Activated naive CD8-positive, alpha-beta T cell treated with anti-CD3 and anti-CD28 coated beads, Interleukin-2, amount 10 ng/mL, durations not matched to agents 7 days and 5 days (primary cell): ENCODE measurements around the gene ABHD6. TPM values are rescaled to one million over a fixed set of nuclear protein-coding genes. Genes with fewer than 3 reads are reported as not detected.

Source experiments
- ATAC-seq: fragments of 150-1000 bp; cut with Tn5 transposase; one replicate; pipeline ENCODE4 v1.10.0; 2021; ENCODE audit warnings: low read depth, moderate library complexity
- POLR2A ChIA-PET: fragments of 350-600 bp; sonication (Branson Sonifier 250); formaldehyde crosslinking; loops from one replicate; lab custom pipeline; 2021; ENCODE audit warnings: antibody characterized with exemption; lab: Charles Lee
- DNase-seq: peaks from one replicate; pipeline ENCODE4 v3.0.0; 2021
- H3K27ac Mint-ChIP-seq: one replicate; pipeline ENCODE4 v1.8.0; 2022; ENCODE audit warnings: mild to moderate bottlenecking, mixed read lengths
- H3K27me3 Mint-ChIP-seq: one replicate; pipeline ENCODE4 v1.8.0; 2022; ENCODE audit warnings: mild to moderate bottlenecking, moderate library complexity, mixed read lengths
- H3K36me3 Mint-ChIP-seq: one replicate; pipeline ENCODE4 v1.8.0; 2021; ENCODE audit warnings: mild to moderate bottlenecking, mixed read lengths
- H3K4me1 Mint-ChIP-seq: one replicate; pipeline ENCODE4 v1.8.0; 2021; ENCODE audit warnings: mixed read lengths
- H3K4me3 Mint-ChIP-seq: one replicate; pipeline ENCODE4 v1.8.0; 2022; ENCODE audit warnings: mild to moderate bottlenecking, moderate library complexity, mixed read lengths
- H3K9me3 Mint-ChIP-seq: one replicate; pipeline ENCODE4 v1.8.0; 2021; ENCODE audit warnings: mixed read lengths
- total RNA-seq, 2 experiments: library from RNA; stranded (reverse); gene quantifications; one replicate each; pipeline ENCODE4 v1.2.3, GENCODE V29; 2021

The ABHD6 gene
- total RNA-seq, 2 experiments from 2014 or later, result 4.4 to 5.3 TPM

- peak within 1 kb of the TSS; percentile 100 for H3K27ac Mint-ChIP-seq
- peak; percentile 99 for DNase-seq
- H3K36me3 Mint-ChIP-seq, result peaks cover 8% of the 10 kb centered on the region
- peak within 1 kb of the TSS; percentile 97 for H3K4me3 Mint-ChIP-seq
- H3K9me3 Mint-ChIP-seq, result no peaks in the 10 kb centered on the region
- POLR2A ChIA-PET, result interaction anchor here (0.6 to 1.8 kb wide), 17 partner anchors 10 to 550 kb away, joined by 3 to 13 read pairs (median 4); partner anchors contain the start of genes ABHD6, KCTD6, PDHB and PXK
- H3K4me1 Mint-ChIP-seq, result peaks cover 22% of the 10 kb centered on the region
- peaks cover 18% of the 10 kb centered on the region for H3K27me3 Mint-ChIP-seq
- peak; percentile 89 for ATAC-seq
Observed at GRCh38 chr3:58305882-58306711, 68.5 kb downstream of the ABHD6 start, which contains the start of the genes HTD2 and RPP14. Gene HTD2 (plus strand): TSS chr3:58306520. CDS start chr3:58317614, 11,094 bp downstream. Gene RPP14 (plus strand): TSS chr3:58306245. CDS start chr3:58310330, 4,085 bp downstream.

- ATAC-seq (no peak), DNase-seq (no peak)
- peak overlapping the region; percentile 100 for H3K27ac Mint-ChIP-seq
- peak overlapping the region; percentile 97 for H3K4me3 Mint-ChIP-seq
- H3K9me3 Mint-ChIP-seq, result no peaks in the 10 kb centered on the region
- peaks cover 17% of the 10 kb centered on the region for H3K36me3 Mint-ChIP-seq
- peaks cover 8% of the 10 kb centered on the region for H3K27me3 Mint-ChIP-seq
- POLR2A ChIA-PET, result interaction anchor here (0.7 to 1.7 kb wide), 3 partner anchors 80 to 323 kb away, joined by 3 to 12 read pairs (median 4); partner anchors contain the start of gene PDHB
- peaks cover 22% of the 10 kb centered on the region for H3K4me1 Mint-ChIP-seq
Observed at GRCh38 chr3:58307639-58308215, 70.1 kb downstream of the ABHD6 start.

- Mint-ChIP-seq H3K27me3 (peaks cover 2% of the 10 kb centered on the region), H3K4me3 (peak overlapping the region; percentile 17), H3K36me3 (peaks cover 19% of the 10 kb centered on the region), H3K9me3 (no peaks in the 10 kb centered on the region), H3K4me1 (peaks cover 22% of the 10 kb centered on the region), H3K27ac (peak overlapping the region; percentile 100)
- ATAC-seq (no peak), DNase-seq (no peak)
- POLR2A ChIA-PET, result interaction anchor here (1.1 kb wide), 1 partner anchor 322 kb away, joined by 3 read pairs; no protein-coding TSS in a partner anchor
Observed at GRCh38 chr3:58308728-58309127, 71.1 kb downstream of the ABHD6 start.

- H3K9me3 Mint-ChIP-seq, result no peaks in the 10 kb centered on the region
- no peaks in the 10 kb centered on the region for H3K27me3 Mint-ChIP-seq
- no peak overlapping the region for H3K27ac Mint-ChIP-seq
- H3K4me3 Mint-ChIP-seq, result no peak overlapping the region
- H3K4me1 Mint-ChIP-seq, result peaks cover 6% of the 10 kb centered on the region
- peaks cover 17% of the 10 kb centered on the region for H3K36me3 Mint-ChIP-seq
- POLR2A ChIA-PET, result no interaction called here
- ATAC-seq (no peak), DNase-seq (no peak)
Observed at GRCh38 chr3:58317811-58318210, 80.2 kb downstream of the ABHD6 start.

GRCh38 chr3:58321791-58322190, 84.2 kb downstream of the ABHD6 start:
- H3K4me3 Mint-ChIP-seq, result no peak overlapping the region

GRCh38 chr3:58322793-58323192, 85.2 kb downstream of the ABHD6 start:
- no peaks in the 10 kb centered on the region for H3K9me3 Mint-ChIP-seq
- POLR2A ChIA-PET, result interaction anchor here (0.6 to 0.9 kb wide), 2 partner anchors 16 to 70 kb away, joined by 3 read pairs; partner anchors contain the start of genes HTD2 and RPP14
- H3K36me3 Mint-ChIP-seq, result peaks cover 10% of the 10 kb centered on the region
- H3K4me3 Mint-ChIP-seq, result no peak overlapping the region
- ATAC-seq (no peak), DNase-seq (no peak)
- no peaks in the 10 kb centered on the region for H3K27me3 Mint-ChIP-seq
- H3K27ac Mint-ChIP-seq, result no peak overlapping the region
- H3K4me1 Mint-ChIP-seq, result peaks cover 23% of the 10 kb centered on the region

More at GRCh38 chr3:58321791-58322190, 84.2 kb downstream of the ABHD6 start:
- Mint-ChIP-seq H3K36me3 (peaks cover 11% of the 10 kb centered on the region), H3K27ac (no peak overlapping the region), H3K27me3 (no peaks in the 10 kb centered on the region), H3K9me3 (no peaks in the 10 kb centered on the region), H3K4me1 (peaks cover 23% of the 10 kb centered on the region)
- no peak for DNase-seq
- ATAC-seq, result no peak
- POLR2A ChIA-PET, result interaction anchor here (0.9 kb wide), 1 partner anchor 15 kb away, joined by 3 read pairs; the partner anchor contains the start of genes HTD2 and RPP14

GRCh38 chr3:58323529-58324390, 86.2 kb downstream of the ABHD6 start:
- no peak for DNase-seq
- no peaks in the 10 kb centered on the region for H3K9me3 Mint-ChIP-seq
- POLR2A ChIA-PET, result interaction anchor here (0.6 to 3.0 kb wide), 2 partner anchors 10 to 69 kb away, joined by 3 to 12 read pairs; partner anchors contain the start of gene PXK
- peak overlapping the region; percentile 50 for H3K27ac Mint-ChIP-seq
- ATAC-seq, result no peak
- H3K4me3 Mint-ChIP-seq, result no peak overlapping the region
- H3K27me3 Mint-ChIP-seq, result no peaks in the 10 kb centered on the region
- H3K36me3 Mint-ChIP-seq, result peaks cover 8% of the 10 kb centered on the region
- peaks cover 23% of the 10 kb centered on the region for H3K4me1 Mint-ChIP-seq

GRCh38 chr3:58324391-58325390, 87.1 kb downstream of the ABHD6 start:
- peaks cover 22% of the 10 kb centered on the region for H3K4me1 Mint-ChIP-seq
- H3K36me3 Mint-ChIP-seq, result peaks cover 8% of the 10 kb centered on the region
- POLR2A ChIA-PET, result interaction anchor here (0.9 to 3.0 kb wide), 4 partner anchors 8 to 18 kb away, joined by 3 to 12 read pairs (median 4); partner anchors contain the start of gene PXK
- no peaks in the 10 kb centered on the region for H3K9me3 Mint-ChIP-seq
- peak overlapping the region; percentile 45 for H3K4me3 Mint-ChIP-seq
- DNase-seq, result no peak
- no peaks in the 10 kb centered on the region for H3K27me3 Mint-ChIP-seq
- peak; percentile 57 for ATAC-seq
- peak overlapping the region; percentile 80 for H3K27ac Mint-ChIP-seq

- Mint-ChIP-seq H3K27me3 (no peaks in the 10 kb centered on the region), H3K4me1 (peaks cover 22% of the 10 kb centered on the region), H3K27ac (peak overlapping the region; percentile 80), H3K9me3 (no peaks in the 10 kb centered on the region), H3K4me3 (peak overlapping the region; percentile 25), H3K36me3 (peaks cover 6% of the 10 kb centered on the region)
- no peak for DNase-seq
- POLR2A ChIA-PET, result interaction anchor here (0.7 to 3.0 kb wide), 5 partner anchors 8 to 19 kb away, joined by 3 to 12 read pairs (median 3); partner anchors contain the start of genes HTD2, PXK and RPP14
- no peak for ATAC-seq
Observed at GRCh38 chr3:58325525-58325992, 88.0 kb downstream of the ABHD6 start.

- no peaks in the 10 kb centered on the region for H3K27me3 Mint-ChIP-seq
- peak overlapping the region; percentile 61 for H3K27ac Mint-ChIP-seq
- no peak for ATAC-seq
- POLR2A ChIA-PET, result interaction anchor here (3.0 kb wide), 1 partner anchor 8 kb away, joined by 12 read pairs; the partner anchor contains the start of gene PXK
- no peaks in the 10 kb centered on the region for H3K9me3 Mint-ChIP-seq
- DNase-seq, result no peak
- no peak overlapping the region for H3K4me3 Mint-ChIP-seq
- H3K36me3 Mint-ChIP-seq, result peaks cover 5% of the 10 kb centered on the region
- H3K4me1 Mint-ChIP-seq, result peaks cover 26% of the 10 kb centered on the region
Observed at GRCh38 chr3:58326267-58326900, 88.8 kb downstream of the ABHD6 start.
